ENCODE measurements around the gene TMEM53.
A peak's percentile ranks its signal among the peaks of the same experiment; 100 is the strongest.
"Not testable (repeated sequence)": the region's sequence is repeated elsewhere in the genome, so short reads cannot be mapped to it uniquely, and the experiment has no call there.

The TMEM53 gene

DNA sequence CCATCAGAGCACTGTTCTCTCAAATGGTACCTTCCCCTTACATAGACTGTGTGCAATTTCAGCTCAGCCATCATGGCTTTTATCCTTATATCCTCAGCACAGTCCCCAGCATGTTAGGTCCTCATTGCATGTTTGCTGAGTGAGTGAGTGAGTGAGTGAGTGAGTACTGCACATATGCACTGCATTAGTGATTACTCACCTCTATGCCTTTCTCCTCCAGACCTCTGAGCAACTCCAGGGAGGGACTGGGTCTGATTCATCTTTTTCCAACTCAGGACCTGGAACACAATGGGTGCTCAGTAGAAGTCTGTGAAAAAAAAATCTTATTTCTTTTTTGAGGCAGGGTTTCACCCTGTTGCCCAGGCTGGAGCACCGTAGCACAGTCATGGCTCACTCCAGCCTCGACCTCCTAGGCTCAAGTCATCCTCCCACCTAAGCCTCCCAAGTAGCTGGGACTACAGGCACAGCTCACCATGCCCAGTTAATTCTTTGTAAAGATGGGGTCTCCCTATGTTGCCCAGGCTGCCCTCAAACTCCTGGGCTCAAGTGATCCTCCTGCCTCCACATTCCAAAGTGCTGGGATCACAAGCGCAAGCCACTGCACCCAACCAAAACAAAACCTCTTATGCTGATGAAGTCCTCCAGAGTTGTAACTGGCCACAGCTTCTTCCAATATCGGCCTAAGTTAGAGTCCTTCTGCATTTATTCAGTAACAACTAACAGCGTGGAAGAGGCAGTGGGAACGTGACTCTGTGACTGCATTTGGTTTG lies 33.0 kb upstream of the TMEM53 start:
- Mint-ChIP-seq H3K36me3 (ENCODE audit: low read depth) (no peaks in the 10 kb centered on the region), H3K4me1 (ENCODE audit: low read depth) (peaks cover 5% of the 10 kb centered on the region), H3K4me3 (no peak overlapping the region), H3K27ac (no peak overlapping the region), H3K9me3 (no peaks in the 10 kb centered on the region), H3K27me3 (ENCODE audit: low read depth) (peaks cover 14% of the 10 kb centered on the region)

GRCh38 chr1:44705938-44706337 lies 31.7 kb upstream of the TMEM53 start:
- Mint-ChIP-seq H3K4me3 (no peak overlapping the region), H3K36me3 (ENCODE audit: low read depth) (no peaks in the 10 kb centered on the region), H3K4me1 (ENCODE audit: low read depth) (peaks cover 5% of the 10 kb centered on the region), H3K27me3 (ENCODE audit: low read depth) (peaks cover 6% of the 10 kb centered on the region), H3K27ac (no peak overlapping the region), H3K9me3 (no peaks in the 10 kb centered on the region)

DNA sequence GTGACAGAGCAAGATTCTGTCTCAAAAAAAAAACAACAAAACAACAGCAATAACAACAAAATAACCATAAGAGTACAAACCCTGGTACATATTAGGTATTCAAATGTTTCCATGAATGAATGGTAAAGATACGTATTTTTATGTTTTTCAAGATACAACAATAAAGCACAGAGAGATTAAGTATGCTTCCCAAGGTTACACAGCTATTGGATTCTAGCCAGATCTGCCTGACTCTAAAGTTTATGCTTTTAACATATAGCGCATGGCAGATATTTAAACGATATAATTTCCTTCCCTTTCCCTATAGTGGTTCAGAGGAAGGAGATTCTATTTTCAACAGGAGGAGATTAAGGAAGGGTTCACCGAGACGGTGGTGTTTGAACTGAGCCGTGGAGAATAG lies 31.2 kb upstream of the TMEM53 start:
- H3K9me3 Mint-ChIP-seq: no peaks in the 10 kb centered on the region
- peaks cover 5% of the 10 kb centered on the region for H3K4me1 Mint-ChIP-seq (ENCODE audit: low read depth)
- H3K27ac Mint-ChIP-seq: no peak overlapping the region
- H3K36me3 Mint-ChIP-seq (ENCODE audit: low read depth): no peaks in the 10 kb centered on the region
- H3K4me3 Mint-ChIP-seq: no peak overlapping the region
- H3K27me3 Mint-ChIP-seq (ENCODE audit: low read depth): peaks cover 6% of the 10 kb centered on the region

GRCh38 chr1:44701141-44701573 lies 26.9 kb upstream of the TMEM53 start:
- Mint-ChIP-seq H3K27ac (no peak overlapping the region), H3K36me3 (ENCODE audit: low read depth) (no peaks in the 10 kb centered on the region), H3K27me3 (ENCODE audit: low read depth) (no peaks in the 10 kb centered on the region), H3K9me3 (no peaks in the 10 kb centered on the region), H3K4me1 (ENCODE audit: low read depth) (peaks cover 10% of the 10 kb centered on the region), H3K4me3 (no peak overlapping the region)

GRCh38 chr1:44700573-44700972 lies 26.3 kb upstream of the TMEM53 start:
- Mint-ChIP-seq H3K4me1 (ENCODE audit: low read depth) (peaks cover 12% of the 10 kb centered on the region), H3K4me3 (no peak overlapping the region), H3K27ac (no peak overlapping the region), H3K36me3 (ENCODE audit: low read depth) (no peaks in the 10 kb centered on the region), H3K9me3 (no peaks in the 10 kb centered on the region), H3K27me3 (ENCODE audit: low read depth) (no peaks in the 10 kb centered on the region)

- not testable (repeated sequence) for H3K4me3 Mint-ChIP-seq; H3K27me3 Mint-ChIP-seq (ENCODE audit: low read depth); H3K36me3 Mint-ChIP-seq (ENCODE audit: low read depth); H3K9me3 Mint-ChIP-seq; H3K27ac Mint-ChIP-seq
- H3K4me1 Mint-ChIP-seq (ENCODE audit: low read depth): peaks cover 12% of the 10 kb centered on the region
Observed at GRCh38 chr1:44699375-44699774, 25.1 kb upstream of the TMEM53 start.

DNA sequence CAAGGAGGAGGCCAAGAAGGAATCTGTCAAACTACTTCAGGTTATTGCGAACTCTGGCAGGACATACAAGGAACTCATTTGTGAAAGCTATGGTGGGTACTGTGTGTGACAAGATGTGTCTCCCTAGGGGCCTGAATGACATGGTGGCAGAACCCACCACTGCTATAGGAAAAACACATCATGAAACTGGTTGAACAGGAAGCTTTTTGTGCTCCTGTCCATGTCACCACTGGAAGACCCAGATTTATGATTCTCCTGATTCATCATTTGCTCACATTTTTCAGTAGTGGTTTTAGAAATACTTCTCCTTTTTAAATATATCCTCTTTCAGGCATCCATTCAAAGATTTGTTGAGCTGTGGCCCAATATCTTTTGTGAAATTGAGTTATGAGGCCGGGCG lies 23.9 kb upstream of the TMEM53 start:
- peaks cover 14% of the 10 kb centered on the region for H3K4me1 Mint-ChIP-seq (ENCODE audit: low read depth)
- H3K4me3 Mint-ChIP-seq: no peak overlapping the region
- H3K27ac Mint-ChIP-seq: no peak overlapping the region
- H3K27me3 Mint-ChIP-seq (ENCODE audit: low read depth): no peaks in the 10 kb centered on the region
- H3K36me3 Mint-ChIP-seq (ENCODE audit: low read depth): no peaks in the 10 kb centered on the region
- no peaks in the 10 kb centered on the region for H3K9me3 Mint-ChIP-seq

DNA sequence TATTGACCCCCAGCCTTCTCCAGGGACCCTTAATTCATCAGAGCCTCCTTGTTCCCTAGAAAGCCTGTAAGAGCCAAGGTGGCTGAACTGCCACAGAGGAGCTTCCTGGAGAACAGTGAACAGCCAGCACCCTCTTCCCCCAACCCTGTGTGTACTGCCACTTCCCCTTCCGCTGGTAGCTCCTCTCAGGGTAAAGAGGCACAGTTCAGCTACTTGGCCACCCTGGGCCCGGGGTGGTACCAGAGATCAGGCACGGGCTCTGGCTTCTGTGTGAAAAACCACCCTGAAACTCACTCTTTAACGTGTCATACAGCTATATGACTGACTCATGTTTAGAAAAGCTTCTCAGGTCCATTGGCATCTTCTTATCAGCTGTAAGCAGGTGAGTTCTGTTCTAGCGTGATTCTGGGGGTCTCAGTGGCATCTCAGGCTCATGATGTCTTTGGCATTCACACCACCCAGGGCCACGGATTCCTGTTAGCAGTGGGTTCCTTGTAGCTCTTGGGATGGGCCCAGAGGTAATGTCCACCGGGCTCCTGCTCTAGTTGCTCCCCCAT lies 22.6 kb upstream of the TMEM53 start:
- Mint-ChIP-seq H3K4me3 (peak overlapping the region; percentile 21), H3K4me1 (ENCODE audit: low read depth) (peaks cover 14% of the 10 kb centered on the region), H3K36me3 (ENCODE audit: low read depth) (no peaks in the 10 kb centered on the region), H3K9me3 (no peaks in the 10 kb centered on the region), H3K27ac (peak overlapping the region; percentile 81), H3K27me3 (ENCODE audit: low read depth) (no peaks in the 10 kb centered on the region)

- H3K27me3 Mint-ChIP-seq (ENCODE audit: low read depth): peaks cover 3% of the 10 kb centered on the region
- no peak overlapping the region for H3K4me3 Mint-ChIP-seq
- no peak overlapping the region for H3K27ac Mint-ChIP-seq
- H3K9me3 Mint-ChIP-seq: no peaks in the 10 kb centered on the region
- no peaks in the 10 kb centered on the region for H3K36me3 Mint-ChIP-seq (ENCODE audit: low read depth)
- peaks cover 14% of the 10 kb centered on the region for H3K4me1 Mint-ChIP-seq (ENCODE audit: low read depth)
Observed at GRCh38 chr1:44696101-44696500, 21.8 kb upstream of the TMEM53 start.

- H3K9me3 Mint-ChIP-seq: no peaks in the 10 kb centered on the region
- H3K36me3 Mint-ChIP-seq (ENCODE audit: low read depth): no peaks in the 10 kb centered on the region
- H3K27me3 Mint-ChIP-seq (ENCODE audit: low read depth): peaks cover 3% of the 10 kb centered on the region
- H3K4me1 Mint-ChIP-seq (ENCODE audit: low read depth): peaks cover 14% of the 10 kb centered on the region
- H3K27ac Mint-ChIP-seq: no peak overlapping the region
- H3K4me3 Mint-ChIP-seq: no peak overlapping the region
Observed at GRCh38 chr1:44695671-44696070, 21.4 kb upstream of the TMEM53 start.

GRCh38 chr1:44694863-44695478 lies 20.7 kb upstream of the TMEM53 start:
- Mint-ChIP-seq H3K27ac (no peak overlapping the region), H3K9me3 (no peaks in the 10 kb centered on the region), H3K4me1 (ENCODE audit: low read depth) (peaks cover 14% of the 10 kb centered on the region)

DNA sequence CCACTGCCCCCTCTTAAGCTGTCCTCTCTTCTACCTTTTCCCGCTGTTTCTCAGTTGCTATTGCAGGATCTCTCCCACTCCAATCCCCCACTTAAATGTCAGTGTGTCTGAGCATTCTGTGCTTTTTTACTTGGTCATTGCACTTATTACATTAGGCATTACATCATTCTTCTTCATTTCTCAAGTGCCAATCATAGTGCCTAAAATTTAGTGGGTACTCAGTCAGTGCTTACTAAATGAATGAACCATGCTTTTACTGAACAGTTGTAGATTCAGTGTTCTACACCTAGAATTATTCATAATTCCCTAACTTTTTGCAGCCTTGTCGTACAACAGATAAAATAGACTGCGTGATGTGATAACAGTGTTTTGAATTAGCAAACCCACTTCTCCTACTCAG lies 19.6 kb upstream of the TMEM53 start:
- Mint-ChIP-seq H3K27me3 (ENCODE audit: low read depth) (peaks cover 3% of the 10 kb centered on the region), H3K4me3 (no peak overlapping the region), H3K36me3 (ENCODE audit: low read depth) (no peaks in the 10 kb centered on the region), H3K27ac (no peak overlapping the region), H3K9me3 (no peaks in the 10 kb centered on the region), H3K4me1 (ENCODE audit: low read depth) (peaks cover 14% of the 10 kb centered on the region)

More at GRCh38 chr1:44694863-44695478, 20.7 kb upstream of the TMEM53 start:
- Mint-ChIP-seq H3K27me3 (ENCODE audit: low read depth) (peaks cover 3% of the 10 kb centered on the region), H3K36me3 (ENCODE audit: low read depth) (no peaks in the 10 kb centered on the region), H3K4me3 (no peak overlapping the region)

- Mint-ChIP-seq H3K9me3 (no peaks in the 10 kb centered on the region), H3K4me1 (ENCODE audit: low read depth) (peaks cover 14% of the 10 kb centered on the region), H3K27me3 (ENCODE audit: low read depth) (peaks cover 3% of the 10 kb centered on the region), H3K36me3 (ENCODE audit: low read depth) (no peaks in the 10 kb centered on the region), H3K27ac (no peak overlapping the region), H3K4me3 (no peak overlapping the region)
Observed at GRCh38 chr1:44693159-44693558, 18.9 kb upstream of the TMEM53 start.

DNA sequence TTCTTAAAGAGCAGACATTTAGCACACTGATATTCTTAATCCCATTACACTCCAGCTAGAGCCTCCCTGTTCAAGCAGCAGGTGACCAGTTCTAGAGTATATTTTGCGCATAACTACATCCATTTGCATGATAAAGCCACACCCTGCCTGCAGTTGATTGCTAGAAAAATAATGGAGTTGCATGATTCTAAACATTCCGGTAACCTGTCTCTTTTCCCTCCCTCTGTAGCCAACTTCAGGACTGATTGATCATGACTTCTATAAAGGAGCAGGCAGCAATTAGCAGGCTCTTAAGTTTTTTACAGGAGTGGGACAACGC lies 15.1 kb upstream of the TMEM53 start:
- H3K27ac Mint-ChIP-seq: no peak overlapping the region
- no peaks in the 10 kb centered on the region for H3K36me3 Mint-ChIP-seq (ENCODE audit: low read depth)
- no peak overlapping the region for H3K4me3 Mint-ChIP-seq
- no peaks in the 10 kb centered on the region for H3K9me3 Mint-ChIP-seq
- peaks cover 4% of the 10 kb centered on the region for H3K4me1 Mint-ChIP-seq (ENCODE audit: low read depth)
- H3K27me3 Mint-ChIP-seq (ENCODE audit: low read depth): peaks cover 3% of the 10 kb centered on the region

- Mint-ChIP-seq H3K36me3 (ENCODE audit: low read depth) (no peaks in the 10 kb centered on the region), H3K4me3 (no peak overlapping the region), H3K4me1 (ENCODE audit: low read depth) (peaks cover 6% of the 10 kb centered on the region), H3K27me3 (ENCODE audit: low read depth) (peaks cover 3% of the 10 kb centered on the region), H3K9me3 (no peaks in the 10 kb centered on the region), H3K27ac (no peak overlapping the region)
Observed at GRCh38 chr1:44688760-44689446, 14.6 kb upstream of the TMEM53 start.

Measured in T-helper 1 cell treated with Interleukin-12 subunit alpha and Interleukin-12 subunit beta and Interleukin-4 antibody, amounts not matched to agents 30 μg/mL and 1 μg/mL, for 36 hours (primary cell).